Raji (cell line): ENCODE results near the gene VAPA.

Source experiments
- POLR2A ChIP-seq: IDR thresholded peaks from 2 replicates; pipeline ENCODE4 v1.6.1; 2011; ENCODE audit warnings: low read depth, low read length, control low read depth; ENCODE audit not compliant: insufficient read depth

VAPA gene

GRCh38 chr18:9991011-9992000, 77.5 kb downstream of the VAPA start:
- TF ChIP-seq POLR2A, result no peak

- no peak for TF ChIP-seq POLR2A
Observed at GRCh38 chr18:9992300-9992972, 78.6 kb downstream of the VAPA start.

GRCh38 chr18:9992973-9993520, 79.2 kb downstream of the VAPA start:
- TF ChIP-seq POLR2A, result no peak

- TF ChIP-seq POLR2A, result no peak
Observed at GRCh38 chr18:9993521-9994025, 79.8 kb downstream of the VAPA start.

- no peak for TF ChIP-seq POLR2A
Observed at GRCh38 chr18:9994026-9994570, 80.3 kb downstream of the VAPA start.

- TF ChIP-seq POLR2A, result no peak
Observed at GRCh38 chr18:9994701-9995235, 81.0 kb downstream of the VAPA start.

GRCh38 chr18:9995631-9996030, 81.8 kb downstream of the VAPA start:
- no peak for TF ChIP-seq POLR2A

GRCh38 chr18:9996094-9996493, 82.3 kb downstream of the VAPA start:
- TF ChIP-seq POLR2A, result no peak

GRCh38 chr18:9997711-9998110, 83.9 kb downstream of the VAPA start:
- no peak for TF ChIP-seq POLR2A

GRCh38 chr18:9998330-9998729, 84.5 kb downstream of the VAPA start:
- no peak for TF ChIP-seq POLR2A

GRCh38 chr18:10002280-10002679, 88.5 kb downstream of the VAPA start:
- no peak for TF ChIP-seq POLR2A

GRCh38 chr18:10003281-10003680, 89.5 kb downstream of the VAPA start:
- TF ChIP-seq POLR2A, result no peak

GRCh38 chr18:10003866-10004265, 90.0 kb downstream of the VAPA start:
- no peak for TF ChIP-seq POLR2A

- TF ChIP-seq POLR2A, result no peak
Observed at GRCh38 chr18:10006311-10006893, 92.6 kb downstream of the VAPA start.
